ACHN (cell line): ENCODE data around the gene ORAI1.
A peak's percentile ranks its signal among the peaks of the same experiment; 100 is the strongest.
"Not testable (repeated sequence)": the region's sequence is repeated elsewhere in the genome, so short reads cannot be mapped to it uniquely, and the experiment has no call there.

Experiments
- DNase-seq: peaks from one replicate; pipeline ENCODE4 v3.0.0-alpha.2; 2015
- in situ Hi-C: cut with HindIII; loops from 2 replicates; pipeline ENCODE4 v1.10.0; 2017; ENCODE audit warnings: low sequenced_read_pairs, low pct_ligation_motif_present, low pct_unique_long_range_greater_than_20kb

Gene ORAI1

DNA sequence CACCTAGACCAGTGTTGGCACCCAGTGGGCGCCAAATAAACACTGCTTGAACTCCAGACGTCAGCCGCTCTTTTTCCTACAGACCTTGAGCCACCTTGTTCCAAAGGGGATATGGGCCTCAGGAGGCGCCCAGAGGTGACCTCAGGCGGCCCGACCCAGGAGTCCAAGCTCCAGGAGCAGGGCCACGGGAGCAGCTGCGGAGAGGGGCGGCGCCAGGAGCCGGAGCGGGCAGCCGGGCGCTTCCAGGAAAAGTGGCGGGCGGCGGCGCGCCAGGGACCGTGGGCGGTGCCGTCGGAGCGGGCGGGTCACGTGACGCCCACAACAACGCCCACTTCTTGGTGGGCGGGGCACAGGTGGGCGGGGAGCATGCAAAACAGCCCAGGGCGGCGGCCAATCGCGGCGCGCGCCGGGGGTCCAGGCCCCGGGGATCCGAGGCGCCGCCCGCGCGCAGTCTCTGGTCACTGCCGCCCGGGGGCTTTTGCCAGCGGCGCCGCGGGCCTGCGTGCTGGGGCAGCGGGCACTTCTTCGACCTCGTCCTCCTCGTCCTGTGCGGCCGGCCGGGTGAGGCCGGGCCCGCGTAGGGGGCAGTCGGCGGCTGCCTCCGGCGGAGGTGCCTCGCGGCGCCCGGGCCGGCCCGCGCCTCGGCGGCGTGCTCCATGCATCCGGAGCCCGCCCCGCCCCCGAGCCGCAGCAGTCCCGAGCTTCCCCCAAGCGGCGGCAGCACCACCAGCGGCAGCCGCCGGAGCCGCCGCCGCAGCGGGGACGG lies at the start of gene ORAI1:
Gene ORAI1 (plus strand): TSS at position 444 of the 766 bp plus-strand sequence.
- in situ Hi-C loops = no loop called here
- DNase-seq = peak; percentile 97

DNA sequence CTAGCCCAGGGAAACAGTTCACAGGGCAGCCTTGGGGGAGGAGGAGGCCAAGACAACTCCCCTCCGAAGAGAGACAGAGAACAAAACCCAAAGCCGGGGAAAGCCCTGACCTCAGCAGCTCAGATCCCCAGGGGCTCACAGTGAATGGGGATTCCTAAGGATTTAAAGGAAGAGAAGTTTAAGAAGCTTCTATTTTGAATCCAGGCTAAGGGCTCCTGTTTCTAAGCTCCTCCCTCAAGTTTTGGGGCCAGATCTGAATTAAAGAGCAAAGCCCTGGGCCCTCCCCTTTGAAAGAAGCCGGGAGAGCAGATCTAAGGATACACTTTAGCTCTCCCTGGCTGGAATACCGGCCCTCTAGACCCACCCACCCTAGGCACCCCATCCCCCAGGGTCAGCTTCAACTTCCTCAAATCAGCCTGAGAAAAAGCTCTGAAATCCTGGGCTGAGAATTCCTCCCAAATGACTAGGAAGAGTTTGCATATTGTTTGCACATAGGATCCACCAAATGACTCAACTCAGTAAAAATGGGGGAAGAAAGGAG lies 49.4 kb upstream of the ORAI1 start:
- in situ Hi-C loops = no loop called here
- peak; percentile 75 for DNase-seq

DNA sequence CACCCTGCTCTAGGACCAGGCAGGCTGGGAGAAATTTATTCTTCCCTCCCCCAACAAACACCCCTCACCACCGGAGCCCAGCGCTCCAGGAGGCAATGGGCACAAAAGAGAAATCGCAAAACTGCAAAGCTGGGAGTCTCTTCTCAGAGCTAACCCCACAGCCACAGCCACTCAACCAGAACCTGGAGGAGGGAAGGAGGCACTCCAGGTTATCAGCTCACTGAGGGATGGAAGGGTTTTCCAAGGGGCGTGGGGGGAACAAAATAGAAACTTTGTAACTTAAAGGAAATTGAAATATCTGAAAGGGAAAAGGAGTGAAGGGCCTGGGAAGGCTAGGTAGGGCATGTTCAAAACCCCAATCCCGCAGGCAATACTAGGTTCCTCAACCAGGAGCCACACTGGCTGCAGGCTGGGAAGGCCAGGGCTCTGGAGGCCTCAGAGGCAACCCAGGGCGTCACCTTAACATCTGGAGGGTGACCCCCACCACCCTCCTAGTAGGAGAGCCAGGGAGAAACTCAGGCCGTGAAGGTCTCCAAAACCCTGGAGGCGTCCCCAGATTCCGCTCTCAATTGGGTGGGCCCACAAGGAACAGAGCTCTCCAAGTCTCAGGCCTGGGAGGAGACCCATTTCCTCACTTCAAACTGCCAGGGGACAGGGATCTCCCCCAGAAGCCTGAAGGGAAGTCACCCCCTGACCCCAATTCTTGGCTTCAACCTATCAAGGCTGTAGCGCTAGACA lies 48.7 kb upstream of the ORAI1 start:
- in situ Hi-C loops = no loop called here
- DNase-seq = peak; percentile 63

DNA sequence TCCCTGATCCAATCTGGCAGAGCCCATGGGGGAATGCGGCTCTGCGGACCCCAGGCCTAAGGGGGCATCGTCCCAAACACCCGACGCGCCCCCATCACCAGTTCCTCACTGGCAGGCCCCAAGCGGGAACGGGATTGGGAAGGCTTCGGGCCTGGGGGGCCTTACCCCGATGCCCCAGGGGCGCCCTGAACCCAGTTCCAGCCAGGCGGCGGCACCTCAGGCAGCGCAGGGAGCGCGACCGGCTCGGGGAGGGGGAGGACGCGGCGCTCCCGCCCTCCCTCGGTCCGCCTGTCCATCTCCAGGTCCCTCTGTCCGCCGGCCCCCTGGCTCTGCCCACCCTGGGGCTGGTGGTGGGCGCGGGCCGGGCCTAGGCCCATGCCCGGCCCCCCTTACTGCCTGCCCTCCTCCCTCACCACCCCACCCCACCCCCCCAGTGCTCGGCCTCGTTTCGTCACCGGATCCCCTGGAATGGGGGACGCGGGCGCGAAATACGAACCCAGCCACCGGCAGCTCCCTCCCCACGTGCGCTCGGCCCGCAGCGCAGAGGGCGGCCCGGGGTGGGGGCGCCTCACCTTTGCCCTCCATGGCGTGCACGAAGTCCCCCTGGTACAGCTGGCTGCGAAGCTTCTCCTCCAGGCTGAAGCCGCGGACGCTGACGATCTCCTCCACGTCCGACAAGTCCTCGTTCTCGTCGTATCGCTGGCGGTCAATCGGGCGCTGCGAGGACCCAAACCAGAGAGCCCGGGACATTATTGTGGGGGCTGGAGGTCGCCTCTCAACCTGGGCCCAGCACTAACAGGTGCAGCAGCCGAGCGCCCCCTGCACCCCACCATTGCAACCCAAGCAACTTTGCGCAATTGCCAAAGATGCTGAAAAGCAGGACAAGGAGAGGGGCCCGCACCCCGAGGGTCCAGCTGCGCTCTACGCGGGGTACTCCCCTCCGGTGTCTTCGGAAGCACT lies 47.8 kb upstream of the ORAI1 start:
- DNase-seq = no peak
- in situ Hi-C loops = no loop called here

DNA sequence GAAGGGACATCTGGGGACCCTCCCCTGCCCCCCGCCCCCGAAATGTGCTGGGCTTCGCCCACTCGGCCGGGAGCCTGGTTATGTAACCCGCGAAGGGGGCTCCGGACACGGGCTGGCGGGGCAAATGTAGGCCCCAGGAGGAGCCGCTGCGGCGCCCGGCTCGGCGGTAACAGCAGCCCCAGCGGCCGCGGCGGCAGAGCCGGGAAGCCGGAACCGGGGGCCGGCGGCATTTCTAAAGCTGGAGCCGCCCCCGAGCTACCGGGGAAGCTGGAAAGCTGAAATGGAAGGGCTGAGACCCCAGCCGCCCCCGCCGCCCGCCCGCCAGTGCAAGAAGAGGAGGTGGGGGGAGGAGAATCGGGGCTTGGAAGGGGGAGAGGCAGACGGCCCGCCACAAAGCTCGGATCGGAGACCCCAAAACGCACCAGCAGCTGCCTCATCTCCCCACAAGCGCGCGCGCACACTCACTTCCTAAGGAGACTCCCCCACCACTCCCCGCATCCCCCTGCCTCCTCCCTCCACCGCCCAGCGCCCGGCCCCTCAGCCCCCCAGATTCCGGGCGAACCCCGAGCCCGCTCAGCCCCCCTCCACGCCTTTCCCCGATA lies 47.0 kb upstream of the ORAI1 start:
- in situ Hi-C loops = no loop called here
- peak; percentile 39 for DNase-seq

DNA sequence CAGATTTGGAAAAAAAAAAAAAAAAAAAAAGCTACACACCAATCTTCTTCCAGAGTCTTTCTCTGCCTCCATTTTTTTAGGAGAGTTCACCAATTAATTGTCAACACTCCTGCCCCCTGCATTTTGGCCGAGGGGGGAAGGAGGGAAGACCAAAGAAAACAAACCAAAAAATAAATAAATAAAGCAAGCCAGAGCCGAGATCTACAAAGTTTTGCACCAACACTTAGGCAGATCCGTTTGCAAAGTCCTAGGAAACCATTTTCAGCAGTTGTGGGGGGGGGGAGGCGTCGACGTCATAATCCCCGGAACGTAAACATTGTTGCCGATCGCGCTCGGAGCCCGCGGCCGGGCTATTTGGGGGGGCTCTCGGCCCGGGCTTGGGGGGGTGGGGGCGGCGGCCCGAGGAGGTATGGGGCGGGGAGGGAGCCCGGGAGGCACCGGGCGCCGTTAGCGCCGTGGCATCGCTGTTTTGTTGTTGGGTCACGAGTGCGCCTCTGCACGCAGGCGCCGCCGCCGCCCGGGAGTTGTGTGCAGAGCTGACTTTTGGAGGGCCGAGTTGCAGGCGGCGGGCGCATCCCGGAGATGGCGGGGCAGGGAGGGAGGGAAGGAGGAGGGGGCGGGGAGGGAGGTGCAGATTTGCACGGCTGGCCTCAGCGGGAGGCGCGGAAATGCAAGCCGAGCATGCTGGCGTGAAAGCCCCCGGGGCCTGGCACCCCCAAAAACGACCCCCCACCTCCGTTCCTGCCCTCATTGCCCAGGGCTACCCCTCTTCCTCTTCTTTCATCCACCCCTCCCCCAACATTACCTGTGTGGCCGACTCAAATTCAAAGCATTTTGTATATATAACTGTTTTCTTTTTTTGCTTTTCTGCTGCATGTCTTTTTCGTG lies 46.1 kb upstream of the ORAI1 start:
- DNase-seq = peak; percentile 74
- in situ Hi-C loops = no loop called here

DNA sequence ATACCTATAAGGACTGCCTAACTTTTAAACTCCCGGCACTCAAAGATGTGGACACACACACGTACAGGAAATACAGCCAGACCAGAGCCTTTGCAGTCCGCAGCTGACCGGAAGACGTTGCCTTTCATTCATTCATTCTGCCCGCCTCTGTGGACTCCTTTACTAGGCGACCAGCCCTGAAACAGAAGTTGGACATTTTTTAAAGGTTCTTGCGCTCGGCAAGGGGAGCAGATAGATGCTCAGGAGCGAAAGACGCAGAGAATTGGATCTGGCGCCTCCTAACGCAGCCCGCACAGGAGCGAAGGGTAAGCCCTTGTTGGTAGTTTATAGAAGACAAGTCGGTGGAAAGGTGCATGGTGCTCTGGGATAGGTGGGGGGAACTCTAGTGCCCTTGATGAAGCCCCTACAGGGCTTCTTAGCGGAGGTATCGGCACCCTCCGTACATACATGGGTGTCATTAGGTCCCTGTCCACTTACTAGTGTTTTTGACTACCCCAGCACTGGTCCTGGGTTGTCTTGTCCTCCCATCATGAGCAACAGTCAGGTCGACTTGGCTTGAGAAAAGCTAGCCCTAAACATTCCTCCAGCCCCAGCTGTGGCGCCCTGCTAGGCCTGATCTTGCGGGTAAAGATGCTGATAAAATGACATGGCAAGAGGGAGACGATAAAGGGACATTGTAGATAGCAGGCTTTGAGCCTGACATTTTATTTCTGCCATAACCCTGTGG lies 45.2 kb upstream of the ORAI1 start, which contains the start of gene KDM2B:
Gene KDM2B (minus strand): TSS at position 65 of the 727 bp plus-strand sequence. CDS start 112 bp downstream, outside the sequence.
- no peak for DNase-seq
- in situ Hi-C loops = no loop called here

DNA sequence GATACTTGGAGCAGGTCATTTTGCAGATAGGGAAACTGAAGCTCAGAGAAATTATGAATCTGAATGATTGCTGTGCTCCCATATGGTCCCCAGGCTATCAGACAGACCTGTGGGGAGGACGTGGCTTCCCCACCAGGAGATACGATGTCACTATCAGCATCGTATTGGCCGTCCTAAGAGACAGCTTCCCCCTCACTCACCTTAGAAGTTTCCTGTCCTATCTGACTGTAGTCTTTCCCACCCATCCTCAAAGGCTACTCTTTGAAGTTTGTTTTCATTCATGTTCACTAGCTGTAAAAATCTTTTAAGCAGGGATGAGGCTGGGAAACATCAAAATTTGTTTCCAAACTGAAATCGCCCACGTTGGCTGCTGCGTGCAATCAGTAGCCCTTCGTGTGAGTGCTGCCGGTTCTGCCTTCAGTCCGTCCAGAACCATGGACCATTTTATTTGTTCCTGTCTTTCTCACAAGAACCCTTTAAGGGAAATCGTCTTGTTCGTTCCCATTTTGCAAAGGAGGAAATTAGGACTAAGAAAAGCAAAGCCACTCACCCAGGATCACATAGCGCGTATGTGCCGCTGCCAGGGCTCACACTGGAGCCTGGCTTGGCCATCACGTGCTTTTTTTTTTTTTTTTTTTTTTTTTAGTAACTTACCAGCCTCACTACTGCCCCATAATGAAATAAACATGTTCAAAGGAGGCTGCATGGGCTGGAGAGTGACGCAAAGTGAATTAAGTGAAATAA lies 44.5 kb upstream of the ORAI1 start:
- no peak for DNase-seq
- in situ Hi-C loops = no loop called here

DNA sequence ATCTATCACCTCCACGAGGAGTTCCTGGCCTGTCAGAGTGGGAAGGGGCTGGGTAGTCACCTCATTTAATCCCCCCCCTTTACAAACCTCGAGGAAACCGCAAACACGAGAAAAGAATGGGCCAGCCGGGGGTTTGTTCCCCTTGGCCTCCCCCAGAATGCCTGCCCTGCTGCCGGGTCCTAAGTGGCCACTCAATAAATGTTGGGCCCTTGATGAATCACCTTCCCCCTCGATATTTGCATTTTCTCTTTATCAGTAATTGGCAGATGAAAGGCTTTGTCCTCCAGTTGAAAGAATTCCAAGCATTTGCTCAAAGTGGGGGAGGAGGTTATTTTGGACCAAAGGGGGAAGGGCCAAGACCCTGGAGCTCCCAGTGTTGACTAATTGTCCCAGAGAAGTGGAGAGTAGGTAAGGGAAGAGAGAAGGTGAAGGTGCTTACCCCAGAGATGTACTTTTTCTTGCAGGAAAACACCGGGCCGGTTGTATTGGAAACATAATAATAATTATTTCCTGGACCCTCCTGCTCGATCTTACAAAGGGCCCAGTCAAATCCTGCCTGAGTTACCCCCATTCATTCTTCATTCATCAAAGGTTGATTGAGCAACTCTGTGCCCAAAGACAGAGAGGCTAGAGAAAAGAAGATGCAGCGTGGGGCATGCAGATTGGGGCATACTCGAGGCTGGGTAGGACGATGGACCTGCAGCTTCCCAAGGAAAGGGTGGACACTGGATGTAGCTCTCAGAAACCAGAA lies 43.6 kb upstream of the ORAI1 start:
- no peak for DNase-seq
- in situ Hi-C loops = no loop called here

DNA sequence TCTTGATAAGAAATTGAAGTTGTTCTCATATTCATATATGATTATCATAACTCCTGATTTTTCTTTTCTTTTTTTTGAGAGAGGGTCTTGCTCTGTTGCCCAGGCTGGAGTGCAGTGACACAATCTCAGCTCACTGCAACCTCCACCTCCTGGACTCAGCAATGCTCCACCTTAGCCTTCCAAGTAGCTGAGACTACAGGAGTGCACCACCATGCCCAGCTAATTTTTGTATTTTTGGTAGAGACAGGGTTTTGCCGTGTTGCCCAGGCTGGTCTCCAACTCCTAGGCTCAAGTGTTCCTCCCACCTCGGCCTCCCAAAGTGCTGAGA lies 43.0 kb upstream of the ORAI1 start:
- not testable (repeated sequence) for DNase-seq

DNA sequence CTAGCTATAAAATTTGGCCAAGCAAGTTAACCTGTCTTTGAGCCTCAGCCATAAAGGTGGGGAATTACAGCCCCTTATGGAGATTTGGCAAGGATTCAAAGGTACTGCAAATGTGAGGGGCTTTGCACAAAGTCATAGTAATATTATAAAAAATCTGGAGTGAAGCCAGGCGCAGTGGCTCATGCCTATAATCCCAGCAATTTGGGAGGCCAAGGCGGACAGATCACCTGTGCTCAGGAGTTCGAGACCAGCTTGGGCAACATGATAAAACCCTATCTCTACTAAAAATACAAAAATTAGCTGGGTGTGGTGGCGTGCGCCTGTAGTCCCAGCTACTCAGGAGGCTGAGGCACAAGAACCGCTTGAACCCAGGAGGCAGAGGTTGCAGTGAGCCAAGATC lies 41.4 kb upstream of the ORAI1 start:
- in situ Hi-C loops, DNase-seq: not testable (repeated sequence)

More for the DNA sequence above, 43.0 kb upstream of the ORAI1 start:
- in situ Hi-C loops = not testable (repeated sequence)

DNA sequence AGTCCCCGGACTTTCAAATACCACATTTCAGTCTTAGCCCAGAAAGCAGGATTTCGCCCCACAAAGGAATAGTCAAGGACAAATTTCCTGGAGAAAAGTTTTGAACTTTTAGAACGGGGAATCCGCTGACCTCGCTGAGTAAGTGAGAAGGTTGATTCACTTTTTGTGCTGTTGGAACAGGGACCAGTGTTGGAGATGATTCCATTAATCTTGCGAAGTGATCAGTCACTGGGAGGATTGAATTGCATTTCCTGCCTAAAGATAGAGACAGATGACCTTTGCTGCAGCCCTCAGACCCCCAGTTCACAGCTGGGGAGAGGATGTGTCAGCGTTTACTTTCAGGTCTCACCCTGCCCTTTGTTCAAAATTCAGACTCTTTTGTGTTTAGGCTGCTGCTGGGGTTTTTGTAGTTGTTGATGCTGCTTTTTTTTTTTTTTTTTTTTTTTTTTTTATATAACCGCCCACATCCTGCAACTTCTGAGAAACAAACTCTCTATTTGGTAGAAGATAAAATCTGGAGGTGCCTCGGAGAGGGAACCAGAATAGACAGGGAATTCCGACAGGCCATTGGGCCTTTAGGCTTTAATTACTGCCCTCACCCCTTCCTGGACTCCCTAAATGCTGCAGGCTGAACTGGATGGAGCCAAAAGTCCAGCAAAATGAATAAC lies 35.7 kb upstream of the ORAI1 start:
- in situ Hi-C loops = no loop called here
- DNase-seq = no peak

DNA sequence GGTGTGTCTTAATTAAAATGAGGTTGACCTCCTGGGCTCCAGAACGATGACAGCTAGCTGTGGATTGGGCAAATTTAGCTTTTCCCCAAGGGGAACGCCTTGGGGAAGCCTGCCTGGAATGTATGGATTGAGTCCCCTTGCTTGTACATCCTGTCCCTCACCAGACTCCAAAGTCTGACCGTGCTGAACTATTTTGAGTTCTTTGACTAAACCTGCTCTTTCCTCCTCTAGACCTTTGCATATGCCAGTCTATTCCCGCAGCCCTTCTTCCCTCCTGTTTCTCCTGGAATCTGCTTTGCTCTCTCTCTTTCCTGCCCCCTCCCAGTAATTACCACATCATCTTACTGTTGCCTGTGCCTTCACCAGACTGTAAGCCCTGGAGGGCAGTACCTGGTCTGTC lies 34.0 kb upstream of the ORAI1 start:
- in situ Hi-C loops = no loop called here
- DNase-seq = no peak

DNA sequence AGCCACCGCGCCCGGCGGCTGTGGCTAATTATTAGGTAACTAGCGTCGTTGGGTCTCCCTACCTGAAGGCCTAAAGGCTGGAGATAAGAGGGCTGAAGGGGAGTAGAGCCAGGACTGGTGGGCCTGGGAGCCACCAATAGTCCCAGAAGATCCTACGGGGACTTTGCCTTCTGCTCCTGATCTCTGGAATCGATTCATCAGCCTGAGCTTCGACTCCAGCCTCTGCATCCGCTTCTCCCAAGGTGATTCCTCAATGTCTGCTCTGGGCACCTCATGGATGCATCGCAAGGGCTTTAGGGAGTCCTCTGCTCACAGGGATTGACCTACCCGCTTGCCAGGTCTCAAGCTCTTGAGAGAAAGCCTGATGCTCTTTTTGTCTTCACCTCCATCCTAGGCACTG lies 30.8 kb upstream of the ORAI1 start:
- in situ Hi-C loops = no loop called here
- no peak for DNase-seq

DNA sequence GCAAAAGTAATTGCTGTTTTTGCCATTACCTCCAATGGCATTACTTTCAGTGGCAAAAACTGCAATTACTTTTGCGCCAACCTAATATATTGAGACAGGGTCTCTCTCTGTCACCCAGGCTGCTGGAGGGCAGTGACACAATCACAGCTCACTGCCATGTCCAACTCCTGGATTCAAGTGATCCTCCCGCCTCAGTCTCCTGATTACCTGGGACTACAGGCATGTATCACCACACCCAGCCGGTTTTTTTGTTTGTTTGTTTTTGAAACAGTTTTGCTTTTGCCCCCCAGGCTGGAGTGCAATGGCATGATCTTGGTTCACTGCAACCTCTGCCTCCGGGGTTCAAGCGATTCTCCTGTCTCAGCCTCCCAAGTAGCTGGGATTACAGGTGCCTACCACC lies 29.8 kb upstream of the ORAI1 start:
- in situ Hi-C loops = no loop called here
- no peak for DNase-seq
